Neural cell (in vitro differentiated cells): ENCODE measurements around the gene C21orf58. TPM values are rescaled to one million over a fixed set of nuclear protein-coding genes. Genes with fewer than 3 reads are reported as not detected.

ENCODE experiments used
- H2AFZ ChIP-seq: fragments of 200-600, 300-800 bp; sonication (generic), shearing (Covaris generic); 2 replicates; pipeline ENCODE4 v1.6.0; 2014; ENCODE audit warnings: low read depth, mild to moderate bottlenecking, antibody characterized with exemption, low read length, moderate library complexity
- H3F3A ChIP-seq: fragments of 200-600 bp; shearing (Covaris generic); 2 replicates; pipeline ENCODE4 v1.6.1; 2016; ENCODE audit warnings: mild to moderate bottlenecking, moderate library complexity, mixed read lengths, antibody characterized with exemption, low read length; ENCODE audit not compliant: insufficient read depth, poor library complexity, severe bottlenecking
- H3K27ac ChIP-seq: fragments of 200-600, 300-800 bp; sonication (generic), shearing (Covaris generic); 2 replicates; pipeline ENCODE4 v1.5.1; 2014; ENCODE audit warnings: mild to moderate bottlenecking, low read length, moderate library complexity
- H3K27me3 ChIP-seq: fragments of 300-800, 200-600 bp; sonication (generic), shearing (Covaris generic); 2 replicates; pipeline ENCODE4 v1.6.0; 2014; ENCODE audit warnings: mild to moderate bottlenecking, low read depth, low read length, moderate library complexity; ENCODE audit not compliant: insufficient read depth
- H3K36me3 ChIP-seq: fragments of 300-800, 200-600 bp; sonication (generic), shearing (Covaris generic); 2 replicates; pipeline ENCODE4 v1.5.1; 2014; ENCODE audit warnings: mild to moderate bottlenecking, antibody characterized with exemption, low read length, moderate library complexity; ENCODE audit not compliant: insufficient read depth
- H3K4me2 ChIP-seq: fragments of 300-800, 200-600 bp; sonication (generic), shearing (Covaris generic); 2 replicates; pipeline ENCODE4 v1.6.0; 2014; ENCODE audit warnings: mild to moderate bottlenecking, low read length
- H3K4me3 ChIP-seq: fragments of 300-800, 200-600 bp; sonication (generic), shearing (Covaris generic); 2 replicates; pipeline ENCODE4 v1.5.1; 2014; ENCODE audit warnings: mild to moderate bottlenecking, low read length, moderate library complexity
- H3K79me2 ChIP-seq: fragments of 200-600 bp; shearing (Covaris generic); replicated peaks from 2 replicates; pipeline ENCODE4 v1.6.0; 2014; ENCODE audit warnings: mild to moderate bottlenecking, low read length, moderate library complexity; ENCODE audit not compliant: insufficient read depth
- H3K9ac ChIP-seq: fragments of 300-800, 200-600 bp; sonication (generic), shearing (Covaris generic); 2 replicates; pipeline ENCODE4 v1.6.1; 2016; ENCODE audit warnings: mild to moderate bottlenecking, low read length, mixed read lengths
- H3K9me2 ChIP-seq: fragments of 200-600 bp; shearing (Covaris generic); 2 replicates; pipeline ENCODE4 v1.6.1; 2016; ENCODE audit warnings: mild to moderate bottlenecking, low read length, mixed read lengths; ENCODE audit not compliant: insufficient read depth
- H3K9me3 ChIP-seq: fragments of 200-600, 300-800 bp; sonication (generic), shearing (Covaris generic); 2 replicates; pipeline ENCODE4 v1.6.1; 2016; ENCODE audit warnings: mild to moderate bottlenecking, mixed run types, low read length, moderate library complexity, mixed read lengths
- H4K20me1 ChIP-seq: fragments of 200-600 bp; shearing (Covaris generic); 2 replicates; pipeline ENCODE4 v1.6.1; 2016; ENCODE audit warnings: mild to moderate bottlenecking, mixed run types; ENCODE audit not compliant: insufficient read depth
- EP300 ChIP-seq: fragments of 450-650 bp; conservative IDR thresholded peaks from 2 replicates; pipeline ENCODE4 v1.6.1; 2014; ENCODE audit warnings: antibody characterized with exemption, mild to moderate bottlenecking, moderate library complexity; ENCODE audit not compliant: poor library complexity, severe bottlenecking
- EZH2 ChIP-seq: fragments of 200-600, 300-800 bp; shearing (Covaris generic), sonication (generic); IDR thresholded peaks from 2 replicates; pipeline ENCODE4 v1.6.1; 2014; ENCODE audit warnings: antibody characterized with exemption, low read length, borderline replicate concordance, mild to moderate bottlenecking; ENCODE audit not compliant: insufficient read depth, poor library complexity, severe bottlenecking
- MXI1 ChIP-seq: fragments of 450-650 bp; conservative IDR thresholded peaks from 2 replicates; pipeline ENCODE4 v1.6.1; 2014; ENCODE audit warnings: antibody characterized with exemption, mild to moderate bottlenecking; ENCODE audit not compliant: poor library complexity, severe bottlenecking
- POLR2AphosphoS5 ChIP-seq: IDR thresholded peaks from 2 replicates; pipeline ENCODE4 v1.6.1; 2012
- RAD21 ChIP-seq: fragments of 450-650 bp; conservative IDR thresholded peaks from 2 replicates; pipeline ENCODE4 v1.6.1; 2014; ENCODE audit warnings: antibody characterized with exemption, mild to moderate bottlenecking, moderate library complexity
- SMC3 ChIP-seq: fragments of 450-650 bp; conservative IDR thresholded peaks from 2 replicates; pipeline ENCODE4 v1.6.1; 2014; ENCODE audit warnings: antibody characterized with exemption, mild to moderate bottlenecking, moderate library complexity; ENCODE audit not compliant: poor library complexity
- TAF1 ChIP-seq: IDR thresholded peaks from 2 replicates; pipeline ENCODE4 v1.6.1; 2012; ENCODE audit warnings: low read depth
- polyA plus RNA-seq: library from polyadenylated mRNA; depleted of rRNA; stranded (reverse); fragments of >200 nt; gene quantifications from 2 replicates; pipeline ENCODE4 v1.2.3, GENCODE V29; 2014
- TF ChIP-seq, protein P1 (sequence below): IDR thresholded peaks from 2 replicates; pipeline ENCODE4 v1.6.1; 2012; ENCODE audit warnings: borderline replicate concordance
- TF ChIP-seq, protein P2 (sequence below): fragments of 450-650 bp; IDR thresholded peaks from 2 replicates; pipeline ENCODE4 v1.5.1; 2014; ENCODE audit warnings: antibody characterized with exemption, mild to moderate bottlenecking, moderate library complexity; ENCODE audit not compliant: poor library complexity, severe bottlenecking

The C21orf58 gene
- polyA plus RNA-seq, 1 donor from 2014 or later: 3.0 TPM

DNA sequence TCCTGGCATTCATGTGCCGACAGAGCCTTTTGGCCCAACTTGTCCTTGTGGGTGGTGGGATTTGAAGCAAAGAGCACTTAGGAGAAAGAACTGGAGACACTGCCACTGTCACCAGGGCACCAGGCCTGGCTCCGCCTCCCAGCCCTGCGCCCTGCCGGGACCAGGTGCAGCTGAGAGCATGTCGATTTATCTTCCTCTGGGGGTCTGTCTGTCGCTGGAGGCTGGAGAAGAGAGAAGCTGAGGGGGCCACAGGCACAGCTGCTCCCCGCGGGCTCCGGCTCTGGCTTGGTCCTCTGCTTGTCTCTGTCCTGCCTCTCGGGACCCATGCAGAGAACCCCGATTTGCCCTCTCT lies 28.5 kb upstream of the C21orf58 start:
- H3K27ac ChIP-seq: no peak overlapping the region

DNA sequence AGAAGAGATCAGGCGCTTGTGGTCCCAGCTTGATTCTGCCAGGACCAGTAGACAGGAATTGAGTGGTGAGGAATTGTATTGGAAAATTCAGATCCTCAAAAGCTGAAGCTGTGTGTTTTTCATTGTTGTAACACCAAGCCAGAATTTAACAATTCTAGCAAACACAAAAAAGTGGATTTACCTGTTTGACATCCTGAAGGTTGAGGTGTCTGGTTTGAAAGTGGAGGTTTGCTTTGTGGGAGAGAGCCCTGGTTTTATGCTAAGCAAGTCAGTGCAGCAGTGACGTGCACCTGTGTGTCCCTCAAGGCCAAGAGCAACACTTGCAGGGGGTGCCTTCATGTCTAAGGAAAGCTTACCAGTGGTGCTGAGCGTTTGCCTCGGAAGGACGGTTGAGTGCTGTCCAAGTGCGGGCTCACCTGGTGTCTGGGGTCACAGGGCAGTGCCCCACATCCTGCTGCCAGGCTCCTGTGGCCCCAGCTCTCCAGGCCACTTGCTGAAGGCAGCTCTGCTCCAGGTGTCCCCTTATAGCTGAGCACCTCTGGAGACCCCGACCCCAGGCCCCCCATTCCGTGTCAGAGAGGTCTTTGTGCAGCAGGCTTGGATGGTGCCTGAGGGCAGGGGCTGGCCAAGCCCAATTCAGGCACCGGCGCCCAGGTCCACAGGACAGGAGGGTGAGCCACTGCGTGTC lies 27.9 kb upstream of the C21orf58 start:
- Histone ChIP-seq H3K4me2 (no peak overlapping the region), H3K4me3 (no peak overlapping the region), H3F3A (no peaks in the 10 kb centered on the region), H3K9ac (no peak overlapping the region), H3K27ac (no peak overlapping the region), H4K20me1 (no peaks in the 10 kb centered on the region), H3K36me3 (no peaks in the 10 kb centered on the region), H3K9me3 (no peaks in the 10 kb centered on the region), H3K9me2 (no peaks in the 10 kb centered on the region), H3K27me3 (no peaks in the 10 kb centered on the region), H3K79me2 (no peaks in the 10 kb centered on the region), H2AFZ (no peak overlapping the region)
- TF ChIP-seq TAF1 (no peak), MXI1 (no peak), EP300 (no peak), RAD21 (no peak), SMC3 (no peak), EZH2 (no peak), POLR2AphosphoS5 (no peak)
- TF ChIP-seq, protein P1, sequence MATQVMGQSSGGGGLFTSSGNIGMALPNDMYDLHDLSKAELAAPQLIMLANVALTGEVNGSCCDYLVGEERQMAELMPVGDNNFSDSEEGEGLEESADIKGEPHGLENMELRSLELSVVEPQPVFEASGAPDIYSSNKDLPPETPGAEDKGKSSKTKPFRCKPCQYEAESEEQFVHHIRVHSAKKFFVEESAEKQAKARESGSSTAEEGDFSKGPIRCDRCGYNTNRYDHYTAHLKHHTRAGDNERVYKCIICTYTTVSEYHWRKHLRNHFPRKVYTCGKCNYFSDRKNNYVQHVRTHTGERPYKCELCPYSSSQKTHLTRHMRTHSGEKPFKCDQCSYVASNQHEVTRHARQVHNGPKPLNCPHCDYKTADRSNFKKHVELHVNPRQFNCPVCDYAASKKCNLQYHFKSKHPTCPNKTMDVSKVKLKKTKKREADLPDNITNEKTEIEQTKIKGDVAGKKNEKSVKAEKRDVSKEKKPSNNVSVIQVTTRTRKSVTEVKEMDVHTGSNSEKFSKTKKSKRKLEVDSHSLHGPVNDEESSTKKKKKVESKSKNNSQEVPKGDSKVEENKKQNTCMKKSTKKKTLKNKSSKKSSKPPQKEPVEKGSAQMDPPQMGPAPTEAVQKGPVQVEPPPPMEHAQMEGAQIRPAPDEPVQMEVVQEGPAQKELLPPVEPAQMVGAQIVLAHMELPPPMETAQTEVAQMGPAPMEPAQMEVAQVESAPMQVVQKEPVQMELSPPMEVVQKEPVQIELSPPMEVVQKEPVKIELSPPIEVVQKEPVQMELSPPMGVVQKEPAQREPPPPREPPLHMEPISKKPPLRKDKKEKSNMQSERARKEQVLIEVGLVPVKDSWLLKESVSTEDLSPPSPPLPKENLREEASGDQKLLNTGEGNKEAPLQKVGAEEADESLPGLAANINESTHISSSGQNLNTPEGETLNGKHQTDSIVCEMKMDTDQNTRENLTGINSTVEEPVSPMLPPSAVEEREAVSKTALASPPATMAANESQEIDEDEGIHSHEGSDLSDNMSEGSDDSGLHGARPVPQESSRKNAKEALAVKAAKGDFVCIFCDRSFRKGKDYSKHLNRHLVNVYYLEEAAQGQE: no peak
- TF ChIP-seq, protein P2, sequence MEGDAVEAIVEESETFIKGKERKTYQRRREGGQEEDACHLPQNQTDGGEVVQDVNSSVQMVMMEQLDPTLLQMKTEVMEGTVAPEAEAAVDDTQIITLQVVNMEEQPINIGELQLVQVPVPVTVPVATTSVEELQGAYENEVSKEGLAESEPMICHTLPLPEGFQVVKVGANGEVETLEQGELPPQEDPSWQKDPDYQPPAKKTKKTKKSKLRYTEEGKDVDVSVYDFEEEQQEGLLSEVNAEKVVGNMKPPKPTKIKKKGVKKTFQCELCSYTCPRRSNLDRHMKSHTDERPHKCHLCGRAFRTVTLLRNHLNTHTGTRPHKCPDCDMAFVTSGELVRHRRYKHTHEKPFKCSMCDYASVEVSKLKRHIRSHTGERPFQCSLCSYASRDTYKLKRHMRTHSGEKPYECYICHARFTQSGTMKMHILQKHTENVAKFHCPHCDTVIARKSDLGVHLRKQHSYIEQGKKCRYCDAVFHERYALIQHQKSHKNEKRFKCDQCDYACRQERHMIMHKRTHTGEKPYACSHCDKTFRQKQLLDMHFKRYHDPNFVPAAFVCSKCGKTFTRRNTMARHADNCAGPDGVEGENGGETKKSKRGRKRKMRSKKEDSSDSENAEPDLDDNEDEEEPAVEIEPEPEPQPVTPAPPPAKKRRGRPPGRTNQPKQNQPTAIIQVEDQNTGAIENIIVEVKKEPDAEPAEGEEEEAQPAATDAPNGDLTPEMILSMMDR: no peak

More for the DNA sequence above, 28.5 kb upstream of the C21orf58 start:
- Histone ChIP-seq H4K20me1 (no peaks in the 10 kb centered on the region), H3K9me2 (no peaks in the 10 kb centered on the region), H3K4me3 (no peak overlapping the region), H2AFZ (no peak overlapping the region), H3K4me2 (no peak overlapping the region), H3F3A (no peaks in the 10 kb centered on the region), H3K27me3 (no peaks in the 10 kb centered on the region), H3K36me3 (no peaks in the 10 kb centered on the region), H3K9me3 (no peaks in the 10 kb centered on the region), H3K79me2 (no peaks in the 10 kb centered on the region), H3K9ac (no peak overlapping the region)
- TF ChIP-seq POLR2AphosphoS5 (no peak), TAF1 (no peak)
